ES-I3 (cell line): ENCODE measurements around the gene PRKAR2B.
"Not testable (repeated sequence)": the region's sequence is repeated elsewhere in the genome, so short reads cannot be mapped to it uniquely, and the experiment has no call there.

Experiments used
- H3K36me3 ChIP-seq: 2 replicates; pipeline ENCODE4 v1.6.1; 2013; ENCODE audit warnings: mild to moderate bottlenecking, low read length, control low read depth, moderate library complexity; ENCODE audit not compliant: insufficient read depth
- H3K4me1 ChIP-seq: 2 replicates; pipeline ENCODE4 v1.6.1; 2013; ENCODE audit warnings: mild to moderate bottlenecking, control low read depth, low read length; ENCODE audit not compliant: insufficient read depth
- H3K9ac ChIP-seq: 2 replicates; pipeline ENCODE4 v1.6.1; 2013; ENCODE audit warnings: low read depth, mild to moderate bottlenecking, low read length, moderate library complexity
- H3K9me3 ChIP-seq: 2 replicates; pipeline ENCODE4 v1.6.1; 2013; ENCODE audit warnings: mild to moderate bottlenecking, low read length, moderate library complexity; ENCODE audit not compliant: control insufficient read depth, insufficient read depth

The PRKAR2B gene

DNA sequence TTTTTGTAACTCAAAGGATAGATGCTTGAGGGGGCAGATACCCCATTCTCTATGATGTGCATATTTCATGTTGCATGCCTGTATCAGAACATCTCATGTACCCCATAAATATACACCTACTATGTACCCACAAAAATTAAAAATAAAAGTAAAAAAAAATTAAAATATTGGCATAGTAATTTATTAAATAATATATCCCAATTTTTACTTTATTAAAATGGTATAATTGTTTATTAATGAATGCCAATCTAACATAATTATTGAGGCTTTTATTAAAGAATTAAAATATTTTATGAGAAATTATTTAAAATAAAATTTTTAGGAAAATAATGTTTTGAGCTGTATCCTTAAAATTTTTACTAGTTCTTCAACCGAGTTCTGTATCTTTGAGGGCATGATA, 105.4 kb downstream of the PRKAR2B start:
- no peaks in the 10 kb centered on the region for H3K36me3 ChIP-seq
- H3K4me1 ChIP-seq, result peaks cover 2% of the 10 kb centered on the region
- H3K9me3 ChIP-seq, result no peaks in the 10 kb centered on the region
- no peak overlapping the region for H3K9ac ChIP-seq

GRCh38 chr7:107150375-107151073, 106.0 kb downstream of the PRKAR2B start:
- Histone ChIP-seq H3K9ac (no peak overlapping the region), H3K4me1 (no peaks in the 10 kb centered on the region; the same call in 1 of the 2 replicates), H3K36me3 (no peaks in the 10 kb centered on the region), H3K9me3 (no peaks in the 10 kb centered on the region)

- H3K36me3 ChIP-seq, result no peaks in the 10 kb centered on the region
These were observed 107.0 kb downstream of the PRKAR2B start for GRCh38 chr7:107151538-107151937.

DNA sequence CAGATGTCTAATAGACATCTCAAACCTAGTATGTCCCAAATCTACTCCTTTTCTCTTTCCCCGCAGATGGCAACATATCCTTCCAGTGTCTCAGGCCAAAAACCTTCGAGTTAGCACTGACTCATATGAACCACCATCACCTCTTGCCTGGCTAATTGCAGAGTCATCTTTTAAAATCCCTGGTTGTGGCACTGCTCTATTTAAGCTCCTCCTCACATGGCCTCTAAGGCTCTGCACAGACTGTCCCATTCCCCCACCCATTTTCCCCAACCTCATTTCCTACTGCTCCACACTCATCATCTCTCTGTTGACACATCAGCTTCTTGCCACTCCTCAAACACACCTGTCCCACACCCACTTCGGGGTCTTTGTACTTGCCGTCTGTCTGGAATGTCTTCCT, 107.5 kb downstream of the PRKAR2B start:
- Histone ChIP-seq H3K9ac (no peak overlapping the region), H3K9me3 (no peaks in the 10 kb centered on the region), H3K4me1 (no peaks in the 10 kb centered on the region; the same call in 1 of the 2 replicates), H3K36me3 (no peaks in the 10 kb centered on the region)

More at GRCh38 chr7:107151538-107151937, 107.0 kb downstream of the PRKAR2B start:
- no peaks in the 10 kb centered on the region; the same call in 1 of the 2 replicates for H3K4me1 ChIP-seq
- no peak overlapping the region for H3K9ac ChIP-seq
- H3K9me3 ChIP-seq, result no peaks in the 10 kb centered on the region

- Histone ChIP-seq H3K4me1 (no peaks in the 10 kb centered on the region), H3K9ac (no peak overlapping the region), H3K36me3 (0 out of 2 replicates have a peak, but pooled peaks cover 4% of the 10 kb centered on the region), H3K9me3 (no peaks in the 10 kb centered on the region)
These were observed 110.3 kb downstream of the PRKAR2B start for GRCh38 chr7:107154826-107155225.

DNA sequence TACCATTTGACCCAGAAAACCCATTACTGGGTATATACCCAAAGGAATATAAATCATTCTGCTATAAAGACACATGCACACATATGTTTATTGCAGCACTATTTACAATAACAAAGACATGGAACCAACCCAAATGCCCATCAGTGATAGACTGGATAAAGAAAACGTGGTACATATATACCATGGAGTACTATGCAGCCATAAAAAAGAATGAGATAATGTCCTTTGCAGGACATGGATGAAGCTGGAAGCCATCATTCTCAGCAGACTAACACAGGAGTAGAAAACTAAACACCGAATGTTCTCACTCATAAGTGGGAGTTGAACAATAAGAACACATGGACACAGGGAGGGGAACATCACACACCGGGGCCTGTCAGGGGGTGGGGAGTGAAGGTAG, 111.2 kb downstream of the PRKAR2B start:
- H3K9me3 ChIP-seq, H3K9ac ChIP-seq, H3K36me3 ChIP-seq, H3K4me1 ChIP-seq: not testable (repeated sequence)

DNA sequence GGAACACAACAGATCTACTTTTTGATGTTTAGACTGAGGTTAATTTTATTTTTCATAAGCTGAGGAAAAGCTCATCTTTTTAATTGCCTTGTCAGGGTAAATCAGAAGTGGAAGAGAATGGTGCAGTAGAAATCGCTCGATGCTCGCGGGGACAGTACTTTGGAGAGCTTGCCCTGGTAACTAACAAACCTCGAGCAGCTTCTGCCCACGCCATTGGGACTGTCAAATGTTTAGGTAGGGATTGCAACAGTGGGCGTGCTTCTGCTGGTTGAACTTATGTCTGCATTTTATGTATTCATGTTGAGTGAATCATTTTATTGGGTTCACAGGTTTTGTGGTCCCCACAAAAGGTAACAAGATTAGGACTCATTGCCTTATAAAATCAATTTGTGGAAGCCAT, 112.6 kb downstream of the PRKAR2B start:
- Histone ChIP-seq H3K9ac (no peak overlapping the region), H3K9me3 (no peaks in the 10 kb centered on the region), H3K36me3 (0 out of 2 replicates have a peak, but pooled peaks cover 4% of the 10 kb centered on the region), H3K4me1 (no peaks in the 10 kb centered on the region)

- Histone ChIP-seq H3K36me3 (0 out of 2 replicates have a peak, but pooled peaks cover 4% of the 10 kb centered on the region), H3K9me3 (no peaks in the 10 kb centered on the region), H3K9ac (no peak overlapping the region), H3K4me1 (no peaks in the 10 kb centered on the region)
These were observed 113.5 kb downstream of the PRKAR2B start for GRCh38 chr7:107158028-107158427.

- Histone ChIP-seq H3K9me3 (no peaks in the 10 kb centered on the region), H3K9ac (no peak overlapping the region), H3K36me3 (0 out of 2 replicates have a peak, but pooled peaks cover 4% of the 10 kb centered on the region), H3K4me1 (no peaks in the 10 kb centered on the region)
These were observed 115.9 kb downstream of the PRKAR2B start for GRCh38 chr7:107160389-107160788.

- Histone ChIP-seq H3K4me1 (no peaks in the 10 kb centered on the region), H3K9ac (no peak overlapping the region), H3K9me3 (no peaks in the 10 kb centered on the region), H3K36me3 (0 out of 2 replicates have a peak, but pooled peaks cover 4% of the 10 kb centered on the region)
These were observed 116.9 kb downstream of the PRKAR2B start for GRCh38 chr7:107161415-107161814.

GRCh38 chr7:107162475-107162874, 118.0 kb downstream of the PRKAR2B start:
- Histone ChIP-seq H3K4me1 (no peaks in the 10 kb centered on the region), H3K36me3 (0 out of 2 replicates have a peak, but pooled peaks cover 4% of the 10 kb centered on the region), H3K9ac (no peak overlapping the region), H3K9me3 (no peaks in the 10 kb centered on the region)

- no peak overlapping the region for H3K9ac ChIP-seq
- no peaks in the 10 kb centered on the region for H3K4me1 ChIP-seq
- no peaks in the 10 kb centered on the region for H3K9me3 ChIP-seq
- H3K36me3 ChIP-seq, result 0 out of 2 replicates have a peak, but pooled peaks cover 4% of the 10 kb centered on the region
These were observed 119.6 kb downstream of the PRKAR2B start for GRCh38 chr7:107164092-107164491.

- H3K9me3 ChIP-seq, result no peaks in the 10 kb centered on the region
- H3K4me1 ChIP-seq, result no peaks in the 10 kb centered on the region
- H3K9ac ChIP-seq, result no peak overlapping the region
- no peaks in the 10 kb centered on the region for H3K36me3 ChIP-seq
These were observed 120.8 kb downstream of the PRKAR2B start for GRCh38 chr7:107165341-107165740.

DNA sequence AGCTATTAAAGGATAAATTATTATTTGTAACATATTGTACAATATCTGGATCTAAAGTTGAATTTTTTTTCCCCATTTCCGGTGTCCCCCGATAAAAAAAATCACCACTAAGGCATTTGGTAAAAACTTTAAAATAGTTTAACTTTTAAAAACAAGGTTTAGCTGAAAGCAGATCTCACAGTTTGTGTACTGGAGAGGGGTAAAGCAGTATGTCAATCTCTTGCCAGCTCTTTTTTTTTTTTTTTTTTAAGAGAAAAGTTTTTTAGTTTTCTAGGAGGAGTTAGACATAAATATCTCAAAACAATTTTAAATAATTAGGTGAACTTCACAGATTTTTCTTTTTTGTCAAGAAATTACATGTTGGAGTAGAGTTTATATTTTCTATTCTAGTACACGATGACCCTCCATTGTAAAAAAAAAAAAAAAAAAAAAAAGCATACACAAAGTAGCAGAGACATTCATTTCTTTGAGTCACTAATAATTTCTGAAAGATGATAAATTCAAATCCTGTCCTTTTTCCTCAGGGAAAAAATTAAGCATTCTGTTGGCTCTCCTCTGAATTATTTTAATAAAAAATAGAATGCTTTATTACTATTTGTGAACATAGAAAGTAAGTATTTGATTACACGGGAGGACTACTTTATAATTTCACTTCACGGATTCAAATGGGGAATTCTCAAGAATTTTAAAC, 122.4 kb downstream of the PRKAR2B start:
- H3K9ac ChIP-seq, result peak overlapping the region; percentile 62
- no peaks in the 10 kb centered on the region for H3K9me3 ChIP-seq
- no peaks in the 10 kb centered on the region for H3K4me1 ChIP-seq
- H3K36me3 ChIP-seq, result no peaks in the 10 kb centered on the region; the same call in 1 of the 2 replicates
